Measurements from ENCODE around the gene SKAP1. TPM values are rescaled to one million over a fixed set of nuclear protein-coding genes. Genes with fewer than 3 reads are reported as not detected.
A peak's percentile ranks its signal among the peaks of the same experiment; 100 is the strongest.

SKAP1 gene
- under 1 TPM in 9 of 12 donors, not detected in 3; 0.31 to 0.98 (median 0.48) TPM for polyA plus RNA-seq (ENCODE audit: insufficient read length in 12 of 12)
- long read RNA-seq, donor 1, result 0 reads
- long read RNA-seq, donor 2, result 0 reads
- long read RNA-seq, donor 3, result 0 reads
- long read RNA-seq, donor 4, result 0 reads
- long read RNA-seq, donor 5, result 0 reads
- long read RNA-seq, donor 6, result 0 reads
- long read RNA-seq, donor 7, result 0 reads
- long read RNA-seq, donor 8, result 0 reads
- long read RNA-seq, donor 9, result 0 reads
- long read RNA-seq, donor 10, result 0 reads
- long read RNA-seq, donor 11, result 0 reads

- DNase-seq, result no peak
These were observed at the start of gene SKAP1 for GRCh38 chr17:48429638-48430586. Gene SKAP1, minus strand, starts transcription at chr17:48430214.

GRCh38 chr17:48479014-48479402 is 49.0 kb upstream of the SKAP1 start:
- DNase-seq, result no peak

GRCh38 chr17:48478224-48479013 is 48.4 kb upstream of the SKAP1 start:
- DNase-seq, result no peak

- no peak for DNase-seq
These were observed 47.2 kb upstream of the SKAP1 start for GRCh38 chr17:48477221-48477620.

- no peak for DNase-seq
These were observed 42.6 kb upstream of the SKAP1 start for GRCh38 chr17:48472411-48473281.

- DNase-seq, result no peak
These were observed 41.9 kb upstream of the SKAP1 start for GRCh38 chr17:48471817-48472410.

GRCh38 chr17:48470388-48471034 is 40.5 kb upstream of the SKAP1 start:
- DNase-seq, result no peak

GRCh38 chr17:48469227-48469626 is 39.2 kb upstream of the SKAP1 start:
- no peak for DNase-seq

- no peak for DNase-seq
These were observed 38.3 kb upstream of the SKAP1 start for GRCh38 chr17:48468299-48468698.

- no peak for DNase-seq
These were observed 35.9 kb upstream of the SKAP1 start for GRCh38 chr17:48465884-48466283.

- DNase-seq, result peak; percentile 75
These were observed 33.5 kb upstream of the SKAP1 start for GRCh38 chr17:48463526-48463925.

- no peak for DNase-seq
These were observed 32.9 kb upstream of the SKAP1 start for GRCh38 chr17:48462946-48463345.

- no peak for DNase-seq
These were observed 30.0 kb upstream of the SKAP1 start for GRCh38 chr17:48460052-48460451.

GRCh38 chr17:48459070-48459844 is 29.2 kb upstream of the SKAP1 start:
- no peak for DNase-seq

- peak; percentile 29 for DNase-seq
These were observed 27.2 kb upstream of the SKAP1 start for GRCh38 chr17:48457080-48457836.

GRCh38 chr17:48456589-48456988 is 26.6 kb upstream of the SKAP1 start:
- DNase-seq, result no peak

GRCh38 chr17:48455791-48456190 is 25.8 kb upstream of the SKAP1 start:
- DNase-seq, result no peak

- DNase-seq, result no peak
These were observed 23.4 kb upstream of the SKAP1 start for GRCh38 chr17:48453447-48453846.

- no peak for DNase-seq
These were observed 21.5 kb upstream of the SKAP1 start for GRCh38 chr17:48451489-48451888.
